SU-DHL-6 (cell line): ENCODE data around the gene MED7.

Source experiments
- H2AFZ ChIP-seq: fragments of 200-600 bp; sonication (generic); 2 replicates; pipeline ENCODE4 v1.6.1; 2014; ENCODE audit warnings: low read depth, mild to moderate bottlenecking, moderate library complexity, mixed read lengths, antibody characterized with exemption, low read length; ENCODE audit not compliant: severe bottlenecking
- H3F3A ChIP-seq: fragments of 200-600 bp; shearing (Covaris generic); 2 replicates; pipeline ENCODE4 v1.6.0; 2016; ENCODE audit warnings: antibody characterized with exemption, mild to moderate bottlenecking; ENCODE audit not compliant: insufficient read depth
- H3K27ac ChIP-seq: fragments of 200-600 bp; sonication (generic); 2 replicates; pipeline ENCODE4 v1.5.1; 2016; ENCODE audit warnings: low read depth, mild to moderate bottlenecking, low read length, moderate library complexity, mixed read lengths
- H3K27me3 ChIP-seq: fragments of 200-600 bp; sonication (generic), shearing (Covaris generic); 2 replicates; pipeline ENCODE4 v1.6.0; 2014; ENCODE audit warnings: mild to moderate bottlenecking, low read length
- H3K36me3 ChIP-seq: fragments of 200-600 bp; sonication (generic); 2 replicates; pipeline ENCODE4 v1.6.1; 2014; ENCODE audit warnings: mild to moderate bottlenecking, low read length, mixed read lengths
- H3K4me2 ChIP-seq: fragments of 300-600, 200-600 bp; shearing (Covaris generic), sonication (generic); 2 replicates; pipeline ENCODE4 v1.6.0; 2014; ENCODE audit warnings: low read length, low read depth, mild to moderate bottlenecking; ENCODE audit not compliant: poor library complexity, severe bottlenecking
- H3K4me3 ChIP-seq: fragments of 200-600 bp; sonication (generic); 2 replicates; pipeline ENCODE4 v1.5.1; 2014; ENCODE audit warnings: antibody characterized with exemption, low read length, mild to moderate bottlenecking, mixed read lengths; ENCODE audit not compliant: insufficient read depth, poor library complexity, severe bottlenecking
- H3K79me2 ChIP-seq: fragments of 200-600 bp; sonication (generic); 2 replicates; pipeline ENCODE4 v1.6.1; 2014; ENCODE audit warnings: mild to moderate bottlenecking, low read length, moderate library complexity; ENCODE audit not compliant: insufficient read depth
- H3K9ac ChIP-seq: fragments of 200-600 bp; sonication (generic); 2 replicates; pipeline ENCODE4 v1.7.0; 2014; ENCODE audit warnings: mild to moderate bottlenecking, low read length
- H3K9me2 ChIP-seq: fragments of 200-600 bp; sonication (generic); replicated peaks from 2 replicates; pipeline ENCODE4 v1.6.1; 2014; ENCODE audit warnings: low read length; ENCODE audit not compliant: insufficient read depth
- H3K9me3 ChIP-seq: fragments of 200-600 bp; sonication (generic); 2 replicates; pipeline ENCODE4 v1.6.1; 2014; ENCODE audit warnings: low read length, mixed read lengths; ENCODE audit not compliant: insufficient read depth
- H4K20me1 ChIP-seq: fragments of 200-600 bp; sonication (generic); 2 replicates; pipeline ENCODE4 v1.6.1; 2014; ENCODE audit warnings: low read depth, mild to moderate bottlenecking, antibody characterized with exemption, low read length, moderate library complexity, mixed read lengths
- CTCF ChIP-seq: fragments of 200-600 bp; sonication (generic); IDR thresholded peaks from one replicate; pipeline ENCODE4 v1.5.1; 2017; ENCODE audit warnings: antibody characterized with exemption, mild to moderate bottlenecking, low read length, moderate library complexity; ENCODE audit not compliant: insufficient read depth, poor library complexity, severe bottlenecking
- EZH2phosphoT487 ChIP-seq: fragments of 200-600 bp; sonication (generic), shearing (Covaris generic); conservative IDR thresholded peaks from 2 replicates; pipeline ENCODE4 v1.6.1; 2018; ENCODE audit warnings: mild to moderate bottlenecking, antibody characterized with exemption, low read length, moderate library complexity, mixed read lengths

The MED7 gene

GRCh38 chr5:157137691-157138090 is 5.0 kb downstream of the MED7 start:
- H3K9ac ChIP-seq: no peak overlapping the region
- H3K27me3 ChIP-seq: no peaks in the 10 kb centered on the region
- no peaks in the 10 kb centered on the region for H3K9me3 ChIP-seq
- TF ChIP-seq EZH2phosphoT487: no peak
- TF ChIP-seq CTCF: no peak
- H3K27ac ChIP-seq: no peak overlapping the region
- H3F3A ChIP-seq: peaks cover 8% of the 10 kb centered on the region; the same call in 1 of the 2 replicates
- no peaks in the 10 kb centered on the region for H4K20me1 ChIP-seq
- H3K36me3 ChIP-seq: peaks cover 11% of the 10 kb centered on the region
- H3K9me2 ChIP-seq: no peaks in the 10 kb centered on the region
- H3K4me2 ChIP-seq: no peak overlapping the region
- peaks cover 35% of the 10 kb centered on the region for H3K79me2 ChIP-seq
- H3K4me3 ChIP-seq: no peak overlapping the region
- no peak overlapping the region for H2AFZ ChIP-seq

- Histone ChIP-seq H3K36me3 (no peaks in the 10 kb centered on the region), H3K9me2 (no peaks in the 10 kb centered on the region), H3K4me3 (no peak overlapping the region), H3K79me2 (no peaks in the 10 kb centered on the region), H3K9me3 (no peaks in the 10 kb centered on the region), H3K9ac (no peak overlapping the region), H3K4me2 (peak overlapping the region; percentile 11), H2AFZ (no peak overlapping the region), H4K20me1 (no peaks in the 10 kb centered on the region), H3F3A (peaks cover 27% of the 10 kb centered on the region; the same call in 1 of the 2 replicates), H3K27me3 (no peaks in the 10 kb centered on the region), H3K27ac (no peak overlapping the region)
- TF ChIP-seq EZH2phosphoT487 (no peak), CTCF (no peak)
These were observed 10.4 kb downstream of the MED7 start for GRCh38 chr5:157132281-157132612.

- Histone ChIP-seq H3K9ac (no peak overlapping the region), H3K79me2 (no peaks in the 10 kb centered on the region), H3K4me3 (peak overlapping the region; percentile 21), H3F3A (peaks cover 27% of the 10 kb centered on the region; the same call in 1 of the 2 replicates), H4K20me1 (no peaks in the 10 kb centered on the region), H3K4me2 (peak overlapping the region; percentile 61), H3K9me3 (no peaks in the 10 kb centered on the region), H3K36me3 (no peaks in the 10 kb centered on the region), H2AFZ (peak overlapping the region; percentile 38), H3K27me3 (no peaks in the 10 kb centered on the region), H3K9me2 (no peaks in the 10 kb centered on the region), H3K27ac (peak overlapping the region; percentile 89)
- TF ChIP-seq CTCF (no peak), EZH2phosphoT487 (no peak)
These were observed 11.7 kb downstream of the MED7 start for GRCh38 chr5:157130925-157131324.
